GM08714 (cell line): ENCODE results near the gene COQ7.

Source experiments
- H3K4me3 ChIP-seq: fragments of 200-500 bp; sonication (Bioruptor generic); 2 replicates; pipeline ENCODE4 v1.5.1; 2014; ENCODE audit warnings: mild to moderate bottlenecking, low read length, inconsistent platforms
- ZNF274 ChIP-seq: IDR thresholded peaks from 2 replicates; pipeline ENCODE4 v1.6.1; 2012; ENCODE audit warnings: mild to moderate bottlenecking, low read depth, low read length

Gene COQ7

GRCh38 chr16:19094542-19095365 lies 27.3 kb downstream of the COQ7 start:
- no peak for TF ChIP-seq ZNF274
- no peak overlapping the region for H3K4me3 ChIP-seq

DNA sequence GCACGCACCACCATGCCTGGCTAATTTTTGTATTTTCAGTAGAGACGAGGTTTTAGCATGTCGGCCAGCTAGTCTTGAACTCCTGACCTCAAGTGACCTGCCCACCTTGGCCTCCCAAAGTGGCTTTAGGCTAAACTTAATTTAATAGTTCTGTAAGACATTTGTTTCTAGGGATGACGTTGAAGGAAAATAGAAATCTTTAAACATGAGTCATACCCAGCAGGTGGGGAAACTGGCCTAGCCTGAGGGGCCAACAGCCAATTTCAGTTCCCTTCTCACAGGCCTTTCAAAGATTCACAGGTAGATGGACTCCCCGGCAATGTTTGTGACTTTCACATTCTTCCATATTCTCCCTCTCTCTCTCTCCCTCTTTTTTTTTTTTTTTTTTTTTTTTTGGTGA lies 28.2 kb downstream of the COQ7 start:
- TF ChIP-seq ZNF274 = no peak
- H3K4me3 ChIP-seq = no peak overlapping the region

DNA sequence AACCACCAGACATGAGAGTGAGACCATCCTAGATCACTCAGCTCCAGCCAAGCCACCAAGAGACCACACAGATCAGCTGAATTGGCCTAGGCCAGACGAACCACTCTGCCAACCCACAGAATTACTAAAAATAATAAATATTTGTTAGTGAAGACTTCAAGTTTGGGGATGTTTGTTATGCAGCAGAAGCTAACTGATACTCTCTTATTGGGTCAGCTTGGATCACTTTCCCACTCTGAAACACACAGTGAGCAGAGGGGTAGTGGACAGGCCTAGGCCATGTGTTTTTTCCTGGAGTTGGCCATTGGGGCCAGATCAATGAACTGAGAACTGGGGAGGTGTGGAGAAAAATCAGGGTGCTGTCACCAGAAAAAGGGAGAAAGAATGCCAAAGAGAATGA lies 30.8 kb downstream of the COQ7 start:
- TF ChIP-seq ZNF274 = no peak
- no peak overlapping the region for H3K4me3 ChIP-seq

GRCh38 chr16:19102187-19102872 lies 34.9 kb downstream of the COQ7 start:
- H3K4me3 ChIP-seq = no peak overlapping the region
- no peak for TF ChIP-seq ZNF274

DNA sequence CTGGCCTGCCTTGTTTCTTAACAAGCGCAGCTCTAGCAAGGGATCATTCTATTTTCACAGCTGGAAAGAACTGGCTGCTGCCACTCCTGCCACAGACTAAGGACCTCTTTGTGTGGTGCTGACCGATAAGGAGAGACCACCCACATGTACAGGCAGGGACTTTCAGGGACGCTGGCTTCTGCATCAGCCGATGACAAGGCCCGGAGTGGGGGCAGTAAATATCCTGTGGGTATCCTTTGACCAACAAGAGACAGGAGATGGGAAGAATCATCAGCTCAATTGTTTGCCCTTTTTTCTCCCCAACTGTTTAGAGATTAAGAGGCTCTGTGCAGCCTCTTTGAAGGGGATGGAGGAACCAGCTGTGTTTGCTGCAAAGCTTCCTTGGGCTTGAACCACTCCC lies 37.2 kb downstream of the COQ7 start:
- no peak overlapping the region for H3K4me3 ChIP-seq
- no peak for TF ChIP-seq ZNF274

DNA sequence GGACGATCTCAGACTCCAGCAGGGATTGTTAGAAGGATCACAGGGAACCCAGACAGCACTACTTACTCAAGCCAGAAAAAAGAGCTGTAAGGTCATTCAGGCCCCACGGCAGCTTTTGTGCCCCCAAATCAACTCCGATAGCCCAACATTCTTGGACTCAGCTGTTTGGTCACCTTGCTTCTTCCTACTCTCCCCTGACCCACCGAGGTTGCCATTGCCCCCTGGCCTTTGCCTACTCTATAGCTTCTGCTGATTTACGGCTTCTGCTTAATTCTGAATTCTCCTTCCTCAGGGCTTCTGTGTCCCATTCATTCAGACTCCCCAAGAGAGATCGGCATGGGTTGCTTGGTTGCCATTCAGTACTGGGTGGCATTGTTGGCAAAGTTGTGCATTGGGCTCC lies 37.7 kb downstream of the COQ7 start:
- TF ChIP-seq ZNF274 = no peak
- H3K4me3 ChIP-seq = no peak overlapping the region

GRCh38 chr16:19105891-19106624 lies 38.6 kb downstream of the COQ7 start:
- no peak overlapping the region for H3K4me3 ChIP-seq
- TF ChIP-seq ZNF274 = no peak

GRCh38 chr16:19106625-19107020 lies 39.2 kb downstream of the COQ7 start:
- no peak for TF ChIP-seq ZNF274
- no peak overlapping the region for H3K4me3 ChIP-seq

DNA sequence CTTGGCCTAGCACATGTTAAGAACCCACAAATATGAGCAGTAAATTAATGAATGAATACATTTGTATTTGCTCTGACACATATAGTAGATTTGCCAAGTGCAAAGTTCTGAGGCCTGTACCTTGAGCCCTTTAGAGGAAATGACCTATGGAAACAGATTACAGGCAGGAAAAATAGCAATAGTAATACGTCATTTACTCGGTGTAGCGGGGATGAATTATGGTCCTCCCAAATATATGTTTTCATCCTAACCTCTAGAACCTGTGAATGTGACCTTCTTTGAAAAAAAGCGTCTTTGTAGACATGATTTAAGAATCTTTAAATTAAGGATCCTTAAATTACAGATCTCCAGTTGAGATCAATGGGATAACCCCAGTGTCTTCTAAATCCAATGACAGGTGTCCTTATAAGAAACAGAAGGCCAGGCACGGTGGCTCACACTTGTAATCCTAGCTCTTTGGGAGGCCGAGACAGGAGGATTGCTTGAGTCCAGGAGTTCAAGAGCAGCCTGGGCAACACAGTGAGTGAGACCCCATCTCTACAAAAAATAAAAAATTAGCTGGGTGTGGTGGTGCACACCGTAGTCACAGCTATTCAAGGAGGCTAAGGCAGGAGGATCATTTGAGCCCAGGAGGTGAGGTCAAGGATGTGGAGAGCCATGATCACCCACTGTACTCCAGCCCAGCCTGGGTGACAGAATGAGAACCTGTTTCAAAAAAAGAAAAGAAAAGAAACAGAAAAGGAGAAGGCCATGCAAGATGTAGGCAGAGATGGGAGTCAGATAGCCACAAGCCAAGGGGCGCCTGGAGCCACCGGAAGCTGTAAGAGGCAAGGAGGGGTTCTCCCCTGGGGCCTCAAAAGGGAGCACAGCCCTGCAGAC lies 41.2 kb downstream of the COQ7 start:
- no peak overlapping the region for H3K4me3 ChIP-seq
- TF ChIP-seq ZNF274 = no peak

- H3K4me3 ChIP-seq = no peak overlapping the region
- TF ChIP-seq ZNF274 = no peak
These were observed 41.9 kb downstream of the COQ7 start for GRCh38 chr16:19109288-19109664.

- H3K4me3 ChIP-seq = no peak overlapping the region
- no peak for TF ChIP-seq ZNF274
These were observed 43.3 kb downstream of the COQ7 start for GRCh38 chr16:19110537-19111360.

DNA sequence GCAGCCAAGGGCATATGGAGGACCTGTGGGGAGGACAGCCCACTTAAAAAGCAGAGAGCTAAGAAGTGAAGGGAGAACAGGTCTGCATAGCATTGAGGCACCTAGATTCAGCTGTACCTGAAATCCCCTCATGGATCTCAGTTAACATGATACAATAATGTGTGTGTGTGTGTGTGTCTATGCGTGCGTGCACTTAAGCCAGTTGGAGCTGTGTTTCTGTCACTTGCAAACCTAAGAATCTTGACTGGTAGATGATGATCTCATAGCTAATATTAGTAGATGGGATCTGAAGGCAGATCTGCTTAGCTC lies 44.6 kb downstream of the COQ7 start:
- no peak overlapping the region for H3K4me3 ChIP-seq

More for the DNA sequence above, 44.6 kb downstream of the COQ7 start:
- no peak for TF ChIP-seq ZNF274
